Measurements from ENCODE around the gene KIF21A.

Gene KIF21A

DNA sequence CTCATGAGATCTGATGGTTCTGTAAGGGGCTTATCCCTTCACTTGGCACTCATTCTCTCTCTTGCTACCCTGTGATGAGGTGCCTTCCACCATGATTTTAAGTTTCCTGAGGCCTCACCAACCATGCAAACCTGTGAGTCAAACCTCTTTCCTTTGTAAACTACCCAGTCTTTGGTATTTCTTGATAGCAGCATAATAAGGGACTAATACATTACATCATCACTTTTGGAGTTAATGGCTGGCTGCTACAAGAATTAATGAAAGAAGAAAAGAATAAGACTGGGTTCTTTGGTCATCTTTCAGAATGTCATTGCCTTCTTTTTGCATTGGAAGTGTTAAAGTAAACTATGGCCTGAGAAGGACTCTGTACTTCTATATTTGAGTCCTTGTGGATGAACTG lies 5.1 kb upstream of the KIF21A start:
- H3K27ac Mint-ChIP-seq, result no peak overlapping the region
- H3K4me3 Mint-ChIP-seq, result no peak overlapping the region
- H3K36me3 Mint-ChIP-seq (ENCODE audit: low read depth), result no peaks in the 10 kb centered on the region
- peaks cover 5% of the 10 kb centered on the region for H3K4me1 Mint-ChIP-seq (ENCODE audit: low read depth)
- peaks cover 29% of the 10 kb centered on the region for H3K27me3 Mint-ChIP-seq (ENCODE audit: low read depth)
- H3K9me3 Mint-ChIP-seq, result no peaks in the 10 kb centered on the region

DNA sequence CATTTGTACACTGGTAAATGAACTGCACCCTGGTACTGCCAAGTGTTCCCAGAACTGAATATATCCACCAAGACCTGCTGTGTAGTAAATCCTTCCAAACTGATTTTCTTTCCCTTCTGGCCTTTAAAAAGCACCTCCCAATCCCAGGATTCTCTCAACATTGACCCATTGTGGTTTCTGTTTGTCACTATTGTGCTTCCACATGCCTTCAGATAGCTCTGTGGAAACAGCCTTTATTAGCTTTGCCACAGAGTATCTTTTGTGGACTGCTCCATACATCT lies 949 bp upstream of the KIF21A start:
- peaks cover 15% of the 10 kb centered on the region for H3K4me1 Mint-ChIP-seq (ENCODE audit: low read depth)
- H3K27ac Mint-ChIP-seq, result peak overlapping the region; percentile 49

DNA sequence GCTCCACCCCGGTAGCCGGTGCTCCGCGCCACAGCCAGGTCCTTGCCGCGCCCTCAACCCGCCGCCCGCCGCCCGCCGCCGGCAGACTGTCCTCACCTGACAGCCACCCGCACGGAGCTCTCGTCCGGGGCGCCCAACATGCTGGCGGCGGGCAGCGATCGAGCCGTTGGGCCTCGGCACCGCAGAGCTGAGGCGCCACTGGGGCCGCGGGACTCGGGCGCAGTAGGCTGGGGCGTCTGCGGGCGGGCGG lies 164 bp downstream of the KIF21A start:
- no peaks in the 10 kb centered on the region for H3K9me3 Mint-ChIP-seq
- H3K4me3 Mint-ChIP-seq, result peak overlapping the region; percentile 88
- peak overlapping the region; percentile 62 for H3K27ac Mint-ChIP-seq
- H3K4me1 Mint-ChIP-seq (ENCODE audit: low read depth), result peaks cover 15% of the 10 kb centered on the region
- H3K27me3 Mint-ChIP-seq (ENCODE audit: low read depth), result peaks cover 25% of the 10 kb centered on the region
- H3K36me3 Mint-ChIP-seq (ENCODE audit: low read depth), result peaks cover 4% of the 10 kb centered on the region

More for the DNA sequence above, 949 bp upstream of the KIF21A start:
- peaks cover 4% of the 10 kb centered on the region for H3K36me3 Mint-ChIP-seq (ENCODE audit: low read depth)
- peaks cover 29% of the 10 kb centered on the region for H3K27me3 Mint-ChIP-seq (ENCODE audit: low read depth)
- no peaks in the 10 kb centered on the region for H3K9me3 Mint-ChIP-seq
- peak overlapping the region; percentile 79 for H3K4me3 Mint-ChIP-seq

DNA sequence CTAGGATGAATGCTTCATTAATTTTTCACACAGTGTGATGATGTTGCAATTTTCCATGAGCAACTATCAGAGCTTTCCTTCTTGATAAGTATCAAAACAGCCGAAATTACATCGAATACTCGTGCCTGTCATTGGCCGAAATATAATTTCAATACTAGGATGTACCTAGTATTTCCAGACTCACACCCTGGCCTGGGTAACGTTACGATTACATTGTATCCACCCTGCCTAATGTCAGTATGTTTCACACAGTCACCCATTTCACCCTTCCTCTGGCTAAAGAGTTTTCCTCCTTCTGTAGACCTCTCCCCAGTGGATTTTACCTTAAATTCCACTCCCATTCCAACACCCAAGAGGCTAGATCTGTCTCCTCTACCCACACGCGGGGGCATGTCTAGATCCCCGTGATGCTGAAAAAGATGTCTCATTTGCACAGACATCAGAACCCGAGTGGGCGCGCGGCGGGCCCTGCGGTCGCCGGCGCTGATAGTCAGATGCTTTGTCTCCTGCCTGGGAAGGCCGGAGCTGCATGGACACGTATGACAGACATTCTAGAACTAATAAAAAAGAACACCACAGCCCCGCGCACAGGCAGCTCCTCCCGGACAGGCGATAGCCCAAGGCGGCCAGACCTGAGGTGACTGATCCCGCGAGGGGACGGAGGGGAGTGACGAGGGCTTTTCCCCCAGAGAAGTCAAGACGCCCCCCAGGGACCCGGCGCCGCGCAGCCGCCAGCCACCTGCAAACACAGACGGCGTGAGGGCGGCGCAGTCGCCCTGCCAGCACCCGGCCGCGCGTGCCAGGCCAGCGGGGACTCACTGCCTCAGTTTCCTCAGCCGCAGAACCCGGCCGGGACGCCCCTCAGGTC lies 723 bp downstream of the KIF21A start:
- Mint-ChIP-seq H3K4me1 (ENCODE audit: low read depth) (peaks cover 15% of the 10 kb centered on the region), H3K9me3 (no peaks in the 10 kb centered on the region)

DNA sequence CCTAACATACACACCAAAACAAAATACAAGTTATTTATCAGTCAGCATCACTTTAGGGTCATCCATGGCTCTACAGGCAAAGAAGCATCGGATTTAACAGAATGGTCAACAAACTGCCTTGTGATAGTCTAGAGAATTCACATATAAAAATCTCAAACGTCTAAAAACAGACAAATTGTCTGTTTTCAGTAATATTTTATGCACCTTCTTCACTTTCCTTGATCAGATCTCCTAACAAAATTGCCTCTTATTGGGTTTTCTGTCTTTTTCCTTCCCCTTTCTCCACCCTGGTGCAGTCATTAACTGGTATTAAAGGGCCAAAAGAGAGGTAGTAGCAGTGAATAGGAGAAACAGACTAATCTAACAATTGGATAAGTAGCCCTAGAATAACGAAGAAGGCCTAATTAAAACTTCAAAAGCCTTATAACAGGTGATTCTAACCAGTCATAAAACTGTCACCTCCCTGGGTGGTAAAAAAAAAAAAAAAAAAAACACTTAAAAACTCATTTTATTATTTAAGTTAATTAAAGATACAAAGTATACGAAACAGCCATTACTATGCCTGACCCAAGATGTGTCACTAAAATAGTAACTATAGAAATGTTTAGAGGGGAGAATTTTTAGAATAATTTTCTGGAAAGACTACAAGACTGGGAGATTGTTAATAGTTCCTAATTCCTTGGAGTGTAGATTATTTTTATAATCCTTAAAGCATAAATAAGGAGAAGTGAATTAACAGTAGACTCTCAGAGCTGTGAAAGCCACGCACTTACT lies 1.5 kb downstream of the KIF21A start:
- Mint-ChIP-seq H3K9me3 (no peaks in the 10 kb centered on the region), H3K27me3 (ENCODE audit: low read depth) (peaks cover 17% of the 10 kb centered on the region), H3K4me1 (ENCODE audit: low read depth) (peaks cover 15% of the 10 kb centered on the region), H3K4me3 (peak overlapping the region; percentile 88), H3K36me3 (ENCODE audit: low read depth) (peaks cover 4% of the 10 kb centered on the region), H3K27ac (no peak overlapping the region)

More for the DNA sequence above, 723 bp downstream of the KIF21A start:
- Mint-ChIP-seq H3K27me3 (ENCODE audit: low read depth) (peaks cover 21% of the 10 kb centered on the region), H3K36me3 (ENCODE audit: low read depth) (peaks cover 4% of the 10 kb centered on the region), H3K27ac (peak overlapping the region; percentile 73), H3K4me3 (peak overlapping the region; percentile 88)

DNA sequence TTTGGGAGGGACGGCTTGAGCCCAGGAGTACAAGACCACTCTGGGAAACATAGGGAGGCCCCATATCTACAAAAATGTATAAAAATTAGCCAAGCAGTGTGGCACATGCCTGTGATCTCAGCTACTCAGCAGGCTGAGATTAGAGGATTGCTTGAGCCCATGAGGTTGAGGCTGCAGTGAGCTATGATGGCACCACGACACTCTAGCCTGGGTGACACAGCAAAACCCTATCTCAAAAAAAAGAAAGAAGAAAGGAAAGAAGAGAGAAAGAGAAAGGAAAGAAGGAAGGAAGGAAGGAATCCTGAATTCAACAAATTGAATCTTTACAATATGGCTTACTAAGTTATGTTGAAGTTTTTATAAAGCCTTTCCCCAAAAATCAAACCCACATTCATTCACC lies 2.1 kb downstream of the KIF21A start:
- Mint-ChIP-seq H3K9me3 (no peaks in the 10 kb centered on the region), H3K36me3 (ENCODE audit: low read depth) (peaks cover 4% of the 10 kb centered on the region), H3K27me3 (ENCODE audit: low read depth) (peaks cover 17% of the 10 kb centered on the region), H3K4me3 (peak overlapping the region; percentile 52), H3K27ac (no peak overlapping the region), H3K4me1 (ENCODE audit: low read depth) (peaks cover 15% of the 10 kb centered on the region)

DNA sequence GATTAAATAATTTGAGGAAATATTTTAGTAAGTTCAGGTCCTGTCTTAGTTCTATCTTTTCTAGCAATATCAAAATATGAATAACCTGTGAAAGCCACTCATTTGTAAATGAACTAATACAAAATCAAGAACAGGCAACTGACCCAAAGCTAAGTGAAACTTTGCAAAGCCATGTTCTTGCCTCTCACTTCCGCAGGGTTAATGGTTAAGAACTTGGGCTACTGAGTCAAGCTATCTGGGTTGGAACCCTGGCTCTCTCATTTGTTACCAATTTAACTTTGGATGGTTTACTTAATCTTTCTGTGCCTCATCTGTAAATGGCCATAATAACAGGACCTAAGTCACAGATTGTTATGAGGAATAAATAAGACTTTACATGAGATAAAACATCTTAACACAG lies 2.8 kb downstream of the KIF21A start:
- Mint-ChIP-seq H3K27me3 (ENCODE audit: low read depth) (peaks cover 17% of the 10 kb centered on the region), H3K27ac (no peak overlapping the region), H3K9me3 (no peaks in the 10 kb centered on the region), H3K4me1 (ENCODE audit: low read depth) (peaks cover 15% of the 10 kb centered on the region), H3K4me3 (no peak overlapping the region), H3K36me3 (ENCODE audit: low read depth) (peaks cover 4% of the 10 kb centered on the region)

DNA sequence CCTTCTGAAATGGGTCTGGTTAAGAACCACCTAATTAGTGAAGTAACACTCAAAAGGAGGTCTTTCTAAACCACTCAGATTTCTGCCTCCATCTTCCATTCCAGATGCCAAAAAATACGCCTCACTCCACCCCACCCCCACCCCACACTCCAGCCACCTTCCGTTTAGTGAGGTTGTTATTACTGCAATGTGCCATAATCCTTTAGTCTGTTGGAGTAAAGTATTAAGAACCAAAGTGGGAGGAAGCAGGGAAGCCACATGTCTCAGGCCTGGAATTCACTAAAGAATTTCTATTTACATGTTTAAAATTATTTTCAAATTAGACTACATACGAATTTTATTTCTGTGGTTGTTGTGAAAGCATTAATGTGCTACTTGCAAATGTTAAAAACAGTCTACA lies 7.4 kb downstream of the KIF21A start:
- Mint-ChIP-seq H3K9me3 (no peaks in the 10 kb centered on the region), H3K27ac (no peak overlapping the region), H3K27me3 (ENCODE audit: low read depth) (peaks cover 3% of the 10 kb centered on the region), H3K4me3 (no peak overlapping the region), H3K4me1 (ENCODE audit: low read depth) (no peaks in the 10 kb centered on the region), H3K36me3 (ENCODE audit: low read depth) (no peaks in the 10 kb centered on the region)

DNA sequence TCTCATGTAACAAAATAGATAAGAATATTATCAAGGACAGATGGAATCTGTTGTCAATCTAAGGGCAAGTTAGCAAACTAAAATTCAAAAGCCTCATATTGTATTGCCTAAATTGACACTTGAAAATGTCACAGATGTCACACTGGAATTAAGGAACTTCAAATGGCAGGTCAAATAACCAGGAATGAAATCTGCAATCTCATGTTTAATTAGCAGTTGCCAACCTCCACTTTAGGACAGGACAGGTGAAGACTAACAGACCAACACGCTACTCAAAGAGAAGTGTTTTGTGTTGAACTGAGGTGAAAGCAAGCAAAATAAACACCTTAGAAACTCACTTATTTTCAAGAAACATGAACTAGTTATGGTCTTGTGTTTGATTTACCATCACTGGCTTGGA lies 11.1 kb downstream of the KIF21A start:
- Mint-ChIP-seq H3K36me3 (ENCODE audit: low read depth) (no peaks in the 10 kb centered on the region), H3K4me3 (no peak overlapping the region), H3K4me1 (ENCODE audit: low read depth) (no peaks in the 10 kb centered on the region), H3K9me3 (no peaks in the 10 kb centered on the region), H3K27ac (no peak overlapping the region), H3K27me3 (ENCODE audit: low read depth) (no peaks in the 10 kb centered on the region)

DNA sequence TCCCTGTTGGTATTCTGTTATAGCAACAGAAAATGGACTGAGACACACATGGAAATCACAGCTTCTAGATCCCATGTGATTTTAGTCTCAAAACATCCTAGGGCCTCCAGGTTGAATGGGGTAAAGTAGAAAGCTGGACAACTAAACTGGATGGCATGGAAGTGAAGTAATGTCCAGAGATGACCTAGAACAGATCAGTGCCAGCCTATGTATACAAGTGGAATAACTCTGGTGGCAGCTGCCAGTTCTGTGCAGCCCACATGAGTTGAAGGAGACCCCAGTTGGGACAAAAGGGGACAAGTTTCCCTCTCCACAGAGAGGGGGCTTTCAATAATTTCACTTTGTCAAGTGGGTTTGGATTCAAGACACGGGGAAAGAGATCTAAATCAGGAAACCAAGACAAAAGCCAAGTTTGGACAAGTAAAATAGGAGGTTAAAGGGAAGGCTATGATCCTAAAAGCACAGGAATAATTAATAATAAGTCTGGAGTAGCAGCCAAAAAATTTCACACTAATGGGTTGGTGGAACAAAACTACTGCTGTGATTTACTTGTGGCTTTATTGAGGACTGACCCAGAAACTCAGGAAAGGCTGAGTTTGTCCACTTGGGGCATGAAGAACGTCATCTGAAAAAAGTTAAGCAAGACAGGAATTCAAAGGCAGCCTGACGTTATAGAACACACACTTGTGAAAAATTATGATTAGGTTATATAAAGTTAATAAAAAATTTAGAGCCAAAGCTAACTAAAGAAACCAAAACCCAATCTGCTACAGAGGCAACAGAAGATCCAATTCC lies 11.7 kb downstream of the KIF21A start:
- H3K36me3 Mint-ChIP-seq (ENCODE audit: low read depth), result no peaks in the 10 kb centered on the region
- no peaks in the 10 kb centered on the region for H3K4me1 Mint-ChIP-seq (ENCODE audit: low read depth)
- no peak overlapping the region for H3K27ac Mint-ChIP-seq
- H3K4me3 Mint-ChIP-seq, result no peak overlapping the region
- H3K9me3 Mint-ChIP-seq, result no peaks in the 10 kb centered on the region
- H3K27me3 Mint-ChIP-seq (ENCODE audit: low read depth), result no peaks in the 10 kb centered on the region

DNA sequence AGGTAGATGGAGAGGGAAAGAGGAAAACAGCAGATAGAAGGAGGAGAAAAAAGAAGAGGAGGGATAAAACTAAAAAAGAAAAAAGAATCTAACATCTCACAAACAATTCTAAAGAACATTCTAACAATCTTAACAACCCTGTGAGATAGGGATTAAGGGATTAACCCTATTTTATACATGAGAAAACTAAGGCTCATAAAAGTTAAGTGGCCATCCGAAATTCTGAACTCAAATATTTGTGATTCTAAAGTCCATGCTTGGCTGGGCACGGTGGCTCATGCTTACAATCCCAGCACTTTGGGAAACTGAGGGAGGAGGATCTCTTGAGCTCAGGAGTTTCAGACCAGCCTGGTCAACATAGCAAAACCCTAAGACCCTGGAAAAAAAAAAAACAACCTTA lies 13.1 kb downstream of the KIF21A start:
- H3K4me1 Mint-ChIP-seq (ENCODE audit: low read depth), result no peaks in the 10 kb centered on the region
- H3K9me3 Mint-ChIP-seq, result no peaks in the 10 kb centered on the region
- no peak overlapping the region for H3K27ac Mint-ChIP-seq
- H3K27me3 Mint-ChIP-seq (ENCODE audit: low read depth), result no peaks in the 10 kb centered on the region
- H3K4me3 Mint-ChIP-seq, result no peak overlapping the region
- no peaks in the 10 kb centered on the region for H3K36me3 Mint-ChIP-seq (ENCODE audit: low read depth)

DNA sequence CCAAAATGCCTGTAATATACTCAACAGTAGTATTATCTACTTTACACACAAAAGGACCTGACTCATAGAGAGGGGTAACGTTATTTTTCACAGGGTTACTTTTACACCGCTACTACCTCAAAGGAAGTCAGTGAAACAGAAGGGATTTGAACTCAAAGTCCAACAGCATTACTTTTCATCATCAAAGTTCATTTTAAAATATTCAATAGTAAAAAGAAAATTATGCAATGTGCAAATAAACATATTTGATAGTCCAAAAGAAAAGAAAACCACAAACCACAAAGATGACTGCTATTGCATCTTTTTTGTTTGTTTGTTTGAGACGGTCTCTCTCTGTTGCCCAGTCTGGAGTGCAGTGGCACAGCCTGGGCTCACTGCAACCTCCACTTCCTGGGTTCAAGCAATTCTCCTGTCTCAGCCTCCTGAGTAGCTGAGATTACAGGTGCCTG lies 15.5 kb downstream of the KIF21A start:
- no peak overlapping the region for H3K27ac Mint-ChIP-seq
- no peaks in the 10 kb centered on the region for H3K36me3 Mint-ChIP-seq (ENCODE audit: low read depth)
- H3K9me3 Mint-ChIP-seq, result no peaks in the 10 kb centered on the region
- H3K4me3 Mint-ChIP-seq, result no peak overlapping the region
- H3K4me1 Mint-ChIP-seq (ENCODE audit: low read depth), result no peaks in the 10 kb centered on the region
- H3K27me3 Mint-ChIP-seq (ENCODE audit: low read depth), result no peaks in the 10 kb centered on the region

DNA sequence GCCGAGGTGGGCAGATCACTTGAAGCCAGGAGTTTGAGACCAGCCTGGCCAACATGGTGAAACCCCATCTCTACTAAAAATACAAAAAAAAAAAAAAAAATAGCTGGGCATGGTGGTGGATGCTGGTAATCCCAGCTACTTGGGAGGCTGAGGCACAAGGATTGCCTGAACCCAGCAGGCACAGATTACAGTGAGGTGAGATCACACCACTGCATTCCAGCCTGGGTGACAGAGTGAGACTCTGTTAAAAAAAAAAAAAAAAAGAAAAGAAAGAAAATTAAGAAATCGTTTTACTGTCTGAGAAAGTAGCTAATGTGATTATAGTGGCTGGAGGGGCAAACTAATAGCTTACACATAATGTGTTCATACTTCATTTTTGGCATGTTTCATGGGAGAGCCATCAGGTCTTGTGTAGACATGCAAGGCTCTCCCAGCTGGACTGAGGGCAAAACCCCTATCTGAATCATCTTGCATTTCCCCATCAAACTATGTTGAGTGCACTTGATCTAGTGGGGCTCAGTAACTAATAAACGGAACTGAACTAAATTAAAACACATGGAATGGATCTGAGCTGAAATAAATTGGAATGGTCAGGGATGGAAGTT lies 16.2 kb downstream of the KIF21A start:
- H3K27ac Mint-ChIP-seq, result no peak overlapping the region
- no peaks in the 10 kb centered on the region for H3K9me3 Mint-ChIP-seq
- no peaks in the 10 kb centered on the region for H3K36me3 Mint-ChIP-seq (ENCODE audit: low read depth)
- H3K4me3 Mint-ChIP-seq, result no peak overlapping the region
- no peaks in the 10 kb centered on the region for H3K4me1 Mint-ChIP-seq (ENCODE audit: low read depth)
- no peaks in the 10 kb centered on the region for H3K27me3 Mint-ChIP-seq (ENCODE audit: low read depth)

DNA sequence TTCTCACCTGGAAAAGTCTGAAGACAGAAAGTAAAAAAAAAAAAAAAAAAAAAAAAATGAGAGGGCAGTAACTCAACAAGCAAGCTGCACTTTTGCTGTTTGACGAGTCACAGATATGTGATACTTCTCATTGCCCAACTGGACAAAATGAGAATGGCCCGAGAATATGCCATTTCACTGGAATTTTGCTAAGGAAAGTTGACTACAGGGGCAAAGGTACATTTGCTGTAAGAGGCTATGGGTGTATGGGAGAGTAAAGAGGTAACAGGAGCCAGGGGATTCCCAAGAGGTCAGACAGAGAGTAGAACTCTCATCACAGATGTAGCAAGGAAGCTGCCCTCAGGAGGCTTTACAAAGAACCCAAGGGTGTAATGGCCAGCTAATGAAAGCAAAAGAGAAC lies 22.9 kb downstream of the KIF21A start:
- Mint-ChIP-seq H3K36me3 (ENCODE audit: low read depth) (peaks cover 8% of the 10 kb centered on the region), H3K27ac (no peak overlapping the region), H3K27me3 (ENCODE audit: low read depth) (no peaks in the 10 kb centered on the region)

More for the DNA sequence above, 22.9 kb downstream of the KIF21A start:
- Mint-ChIP-seq H3K4me3 (no peak overlapping the region), H3K9me3 (peaks cover 8% of the 10 kb centered on the region), H3K4me1 (ENCODE audit: low read depth) (peaks cover 4% of the 10 kb centered on the region)

All from T-helper 1 cell treated with Interleukin-12 subunit alpha and Interleukin-12 subunit beta and Interleukin-4 antibody, amounts not matched to agents 30 μg/mL and 1 μg/mL, for 36 hours (primary cell).